Measurements from ENCODE around the gene NPR1.
"Not testable (repeated sequence)": the region's sequence is repeated elsewhere in the genome, so short reads cannot be mapped to it uniquely, and the experiment has no call there.

DNA sequence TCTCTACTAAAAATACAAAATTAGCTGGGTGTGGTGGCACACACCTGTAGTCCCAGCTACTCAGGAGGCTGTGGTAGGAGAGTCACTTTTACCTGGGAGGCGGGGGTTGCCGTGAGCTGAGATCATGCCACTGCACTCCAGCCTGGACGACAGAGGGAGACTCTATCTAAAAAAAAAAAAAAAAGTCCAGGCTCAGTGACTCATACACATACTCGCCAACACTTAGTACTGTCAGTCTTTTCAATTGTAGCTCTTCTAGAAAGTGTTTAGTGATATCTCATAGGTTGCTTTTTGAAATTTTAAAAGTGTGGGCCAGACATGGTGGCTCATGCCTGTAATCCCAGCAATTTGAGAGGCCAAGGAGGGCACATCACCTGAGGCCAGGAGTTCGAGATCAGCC, 37.7 kb downstream of the NPR1 start:
- TF ChIP-seq, protein P1, sequence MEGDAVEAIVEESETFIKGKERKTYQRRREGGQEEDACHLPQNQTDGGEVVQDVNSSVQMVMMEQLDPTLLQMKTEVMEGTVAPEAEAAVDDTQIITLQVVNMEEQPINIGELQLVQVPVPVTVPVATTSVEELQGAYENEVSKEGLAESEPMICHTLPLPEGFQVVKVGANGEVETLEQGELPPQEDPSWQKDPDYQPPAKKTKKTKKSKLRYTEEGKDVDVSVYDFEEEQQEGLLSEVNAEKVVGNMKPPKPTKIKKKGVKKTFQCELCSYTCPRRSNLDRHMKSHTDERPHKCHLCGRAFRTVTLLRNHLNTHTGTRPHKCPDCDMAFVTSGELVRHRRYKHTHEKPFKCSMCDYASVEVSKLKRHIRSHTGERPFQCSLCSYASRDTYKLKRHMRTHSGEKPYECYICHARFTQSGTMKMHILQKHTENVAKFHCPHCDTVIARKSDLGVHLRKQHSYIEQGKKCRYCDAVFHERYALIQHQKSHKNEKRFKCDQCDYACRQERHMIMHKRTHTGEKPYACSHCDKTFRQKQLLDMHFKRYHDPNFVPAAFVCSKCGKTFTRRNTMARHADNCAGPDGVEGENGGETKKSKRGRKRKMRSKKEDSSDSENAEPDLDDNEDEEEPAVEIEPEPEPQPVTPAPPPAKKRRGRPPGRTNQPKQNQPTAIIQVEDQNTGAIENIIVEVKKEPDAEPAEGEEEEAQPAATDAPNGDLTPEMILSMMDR (IDR thresholded peaks at IDR 0.05): not testable (repeated sequence)
- not testable (repeated sequence) for TF ChIP-seq EZH2phosphoT487 (IDR thresholded peaks at IDR 0.05)
